Measurements from ENCODE around the gene ZSCAN10. TPM values are rescaled to one million over a fixed set of nuclear protein-coding genes. Genes with fewer than 3 reads are reported as not detected.
A peak's percentile ranks its signal among the peaks of the same experiment; 100 is the strongest.

Gene ZSCAN10
- total and polyA plus RNA-seq, 2 experiments from 2014 or later = 217 to 519 TPM

GRCh38 chr16:3101018-3101840 lies 2.1 kb upstream of the ZSCAN10 start:
- H3K79me2 ChIP-seq (replicated peaks; ENCODE audit: insufficient read depth) = peaks cover 21% of the 10 kb centered on the region
- H3K9me3 Mint-ChIP-seq = no peaks in the 10 kb centered on the region; the same call in 1 of the 3 replicates
- no peaks in the 10 kb centered on the region for H3K9me2 ChIP-seq (ENCODE audit: insufficient read depth)
- no peaks in the 10 kb centered on the region for H3K27me3 ChIP-seq (ENCODE audit: insufficient read depth)
- no peaks in the 10 kb centered on the region for H4K20me1 ChIP-seq (replicated peaks; ENCODE audit: insufficient read depth)
- H3K36me3 ChIP-seq (ENCODE audit: insufficient read depth) = no peaks in the 10 kb centered on the region
- peak overlapping the region; percentile 87 for H3K27ac Mint-ChIP-seq
- peaks cover 35% of the 10 kb centered on the region for H3K27me3 Mint-ChIP-seq (ENCODE audit: insufficient read depth, low read depth, poor library complexity)
- peak overlapping the region; percentile 95 for H3K27ac ChIP-seq (ENCODE audit: low read depth)
- H3K4me3 Mint-ChIP-seq = peak overlapping the region; percentile 43; the same call in 2 of the 3 replicates
- no peak overlapping the region for H2AFZ ChIP-seq
- H3K4me2 ChIP-seq = peak overlapping the region; percentile 69
- peaks cover 50% of the 10 kb centered on the region for H3K4me1 Mint-ChIP-seq
- peaks cover 49% of the 10 kb centered on the region for H3F3A ChIP-seq (replicated peaks; ENCODE audit: low read depth)
- DNase-seq (ENCODE audit: low spot score) (peak; percentile 90), ATAC-seq (peak; percentile 2)
- H3K4me1 ChIP-seq (ENCODE audit: insufficient read depth) = peaks cover 46% of the 10 kb centered on the region
- H3K4me3 ChIP-seq = peak overlapping the region; percentile 32; the same call in 1 of the 2 replicates
- TF ChIP-seq ZNF462 (CRISPR knock-in tag; IDR thresholded peaks at IDR 0.05) = peak; percentile 43; the same call in 1 of the 2 replicates
- no peak for TF ChIP-seq REST (IDR thresholded peaks at IDR 0.05; ENCODE audit: unreplicated experiment)
- peak; percentile 51; the same call in 1 of the 2 replicates for TF ChIP-seq CREB1 (CRISPR knock-in tag; IDR thresholded peaks at IDR 0.05; ENCODE audit: low read depth)
- TF ChIP-seq STAT1 (IDR thresholded peaks at IDR 0.05; ENCODE audit: unreplicated experiment) = no peak
- no peak for TF ChIP-seq JUNB (IDR thresholded peaks at IDR 0.05; ENCODE audit: unreplicated experiment)
- peak; percentile 88 to 95 for TF ChIP-seq CTCF (conservative IDR thresholded peaks at IDR 0.05; ENCODE audit: low read depth in 2 of 2)
- TF ChIP-seq NANOG (IDR thresholded peaks at IDR 0.05; ENCODE audit: borderline replicate concordance) = 0 out of 2 replicates have a peak, but pooled peaks have one; percentile 3
- TF ChIP-seq POLR2AphosphoS5 (IDR thresholded peaks at IDR 0.05; ENCODE audit: low read depth) = peak; percentile 48; the same call in 1 of the 2 replicates
- peaks cover 25% of the 10 kb centered on the region for H3K36me3 Mint-ChIP-seq (ENCODE audit: low read depth)

All from GM23338 (cell line).